GM12891 (cell line): ENCODE results near the gene ATP13A2.

Source experiments
- PAX5 ChIP-seq: IDR thresholded peaks from 2 replicates; pipeline ENCODE4 v1.6.1; 2011; ENCODE audit warnings: low read length, moderate library complexity, mild to moderate bottlenecking; ENCODE audit not compliant: insufficient read depth, severe bottlenecking
- POLR2A ChIP-seq: IDR thresholded peaks from 2 replicates; pipeline ENCODE4 v1.6.1; 2011; ENCODE audit warnings: low read depth, low read length, control low read depth
- POLR2AphosphoS5 ChIP-seq: IDR thresholded peaks from 2 replicates; pipeline ENCODE4 v1.6.1; 2011; ENCODE audit warnings: low read depth, low read length, control low read depth
- POU2F2 ChIP-seq: IDR thresholded peaks from 2 replicates; pipeline ENCODE4 v1.6.1; 2011; ENCODE audit warnings: low read depth, mild to moderate bottlenecking, control low read depth, low read length, moderate library complexity
- SPI1 ChIP-seq: IDR thresholded peaks from 2 replicates; pipeline ENCODE4 v1.6.1; 2011; ENCODE audit warnings: low read depth, low read length, control low read depth
- TAF1 ChIP-seq: IDR thresholded peaks from 2 replicates; pipeline ENCODE4 v1.6.1; 2011; ENCODE audit warnings: low read depth, low read length, control low read depth

DNA sequence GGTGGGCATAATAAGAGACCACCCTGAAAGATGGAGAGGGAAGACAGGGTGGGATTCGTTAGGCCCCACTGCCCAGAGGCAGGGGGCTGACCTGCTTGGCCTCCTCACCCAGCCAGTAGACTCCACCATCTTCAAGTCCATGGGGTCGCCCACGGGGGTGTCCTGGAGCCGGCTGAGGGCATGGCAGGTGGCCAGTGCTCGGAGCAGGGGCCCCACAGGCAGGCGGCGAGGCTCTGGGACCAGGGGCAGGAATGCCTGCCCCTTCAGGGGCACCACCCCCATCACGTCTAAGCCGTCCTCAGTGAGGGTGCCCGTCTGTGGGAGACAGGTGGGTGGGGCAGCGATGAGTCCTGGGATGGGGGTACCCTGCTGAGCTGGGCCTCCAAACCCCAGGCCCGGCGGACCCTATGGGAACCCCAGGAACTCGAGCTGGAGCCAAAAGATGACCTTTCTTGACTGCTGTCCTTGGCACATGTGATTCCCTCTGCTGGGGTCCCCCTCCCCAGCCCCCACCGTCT, 18.1 kb downstream of the ATP13A2 start:
- TF ChIP-seq POLR2A (no peak), SPI1 (no peak), POU2F2 (no peak), TAF1 (no peak), POLR2AphosphoS5 (no peak), PAX5 (no peak)
